GM21576 (cell line): ENCODE data around the gene AHI1.

Experiments
- ATAC-seq: cut with Tn5 transposase; IDR thresholded peaks from one replicate; pipeline ENCODE4 v1.9.1; 2021; ENCODE audit warnings: mild to moderate bottlenecking, moderate library complexity; ENCODE audit not compliant: unreplicated experiment

The AHI1 gene

GRCh38 chr6:135305684-135306083, 191.9 kb downstream of the AHI1 start:
- no peak for ATAC-seq

- ATAC-seq, result no peak
Observed at GRCh38 chr6:135304883-135305282, 192.7 kb downstream of the AHI1 start.

- ATAC-seq, result no peak
Observed at GRCh38 chr6:135301304-135301703, 196.2 kb downstream of the AHI1 start.

GRCh38 chr6:135300576-135300975, 197.0 kb downstream of the AHI1 start:
- no peak for ATAC-seq

GRCh38 chr6:135299256-135299655, 198.3 kb downstream of the AHI1 start:
- no peak for ATAC-seq

- ATAC-seq, result no peak
Observed at GRCh38 chr6:135298455-135298854, 199.1 kb downstream of the AHI1 start.

GRCh38 chr6:135296715-135297114, 200.8 kb downstream of the AHI1 start:
- no peak for ATAC-seq

- no peak for ATAC-seq
Observed at GRCh38 chr6:135295085-135295484, 202.5 kb downstream of the AHI1 start.

- ATAC-seq, result no peak
Observed at GRCh38 chr6:135291288-135292076, 206.1 kb downstream of the AHI1 start.

- ATAC-seq, result no peak
Observed at GRCh38 chr6:135289816-135290215, 207.7 kb downstream of the AHI1 start.

- ATAC-seq, result no peak
Observed at GRCh38 chr6:135286962-135287538, 210.5 kb downstream of the AHI1 start.

GRCh38 chr6:135285165-135285564, 212.4 kb downstream of the AHI1 start:
- no peak for ATAC-seq

GRCh38 chr6:135283926-135284325, 213.6 kb downstream of the AHI1 start:
- ATAC-seq, result no peak

- ATAC-seq, result no peak
Observed at GRCh38 chr6:135282395-135282794, 215.1 kb downstream of the AHI1 start.

- no peak for ATAC-seq
Observed at GRCh38 chr6:135281964-135282363, 215.6 kb downstream of the AHI1 start.

GRCh38 chr6:135281227-135281626, 216.3 kb downstream of the AHI1 start:
- no peak for ATAC-seq

- no peak for ATAC-seq
Observed at GRCh38 chr6:135280375-135281136, 217.0 kb downstream of the AHI1 start.

- no peak for ATAC-seq
Observed at GRCh38 chr6:135277422-135277821, 220.1 kb downstream of the AHI1 start.

GRCh38 chr6:135274561-135275293, 222.8 kb downstream of the AHI1 start:
- no peak for ATAC-seq

GRCh38 chr6:135271626-135272025, 225.9 kb downstream of the AHI1 start:
- ATAC-seq, result no peak
